Measurements from ENCODE around the gene CD36.

- TF ChIP-seq CTCF (IDR thresholded peaks at IDR 0.05) (no peak), POLR2A (IDR thresholded peaks at IDR 0.05) (no peak)
Measured at GRCh38 chr7:80705130-80705781, 66.8 kb downstream of the CD36 start.

All from prostate gland (tissue), 2 donors.